Endothelial cell of umbilical vein (primary cell): ENCODE results near the gene GRB14.

Source experiments
- CTCF ChIP-seq, 2 donors: IDR thresholded peaks; 1 replicate in 1 of 2; 2 replicates in 1 of 2; pipeline ENCODE4 v1.5.1; 2011; ENCODE audit warnings: low read length in 2 of 2, mild to moderate bottlenecking in 2 of 2, moderate library complexity in 2 of 2, control low read depth in 1 of 2, inconsistent platforms in 1 of 2, low read depth in 1 of 2; ENCODE audit not compliant: insufficient read depth in 1 of 2; ENCODE audit errors: extremely low read depth in 1 of 2
- EZH2 ChIP-seq: IDR thresholded peaks from 2 replicates; pipeline ENCODE4 v1.6.1; 2012; ENCODE audit warnings: borderline replicate concordance, low read depth, mild to moderate bottlenecking, moderate library complexity, low read length, inconsistent platforms; ENCODE audit not compliant: severe bottlenecking
- FOS ChIP-seq: IDR thresholded peaks from 2 replicates; pipeline ENCODE4 v1.6.1; 2011; ENCODE audit warnings: mild to moderate bottlenecking, low read length, moderate library complexity, borderline replicate concordance; ENCODE audit not compliant: insufficient read depth

GRCh38 chr2:164474873-164475272 is 146.4 kb downstream of the GRB14 start:
- TF ChIP-seq CTCF (IDR thresholded peaks at IDR 0.05; ENCODE audit: extremely low read depth in 1 of 2, insufficient read depth in 1 of 2, low read depth in 1 of 2, low read length in 2 of 2) (no peak), EZH2 (no peak), FOS (no peak)
